ENCODE measurements around the gene CSAD.

The CSAD gene

GRCh38 chr12:53214687-53215455, 34.1 kb upstream of the CSAD start:
- H3K4me3 ChIP-seq (ENCODE audit: low read depth, low read length) = no peak overlapping the region
- TF ChIP-seq CTCF (IDR thresholded peaks at IDR 0.05; ENCODE audit: low read depth, low read length) = no peak
- H3K36me3 ChIP-seq = peaks cover 2% of the 10 kb centered on the region
- no peak overlapping the region for H3K27ac ChIP-seq
- H3K9me3 ChIP-seq (ENCODE audit: severe bottlenecking) = no peaks in the 10 kb centered on the region
- no peak for DNase-seq
- no peaks in the 10 kb centered on the region for H3K27me3 ChIP-seq (ENCODE audit: insufficient read depth, low read depth, severe bottlenecking)

- TF ChIP-seq CTCF (IDR thresholded peaks at IDR 0.05; ENCODE audit: low read depth, low read length) = no peak
- no peaks in the 10 kb centered on the region for H3K27me3 ChIP-seq (ENCODE audit: insufficient read depth, low read depth, severe bottlenecking)
- no peak overlapping the region for H3K4me3 ChIP-seq (ENCODE audit: low read depth, low read length)
- no peaks in the 10 kb centered on the region for H3K9me3 ChIP-seq (ENCODE audit: severe bottlenecking)
- H3K27ac ChIP-seq = no peak overlapping the region
- no peak for DNase-seq
- H3K36me3 ChIP-seq = peaks cover 2% of the 10 kb centered on the region
Observed at GRCh38 chr12:53214221-53214620, 33.5 kb upstream of the CSAD start.

- Histone ChIP-seq H3K9me3 (ENCODE audit: severe bottlenecking) (no peaks in the 10 kb centered on the region), H3K27me3 (ENCODE audit: insufficient read depth, low read depth, severe bottlenecking) (no peaks in the 10 kb centered on the region), H3K27ac (no peak overlapping the region), H3K36me3 (peaks cover 2% of the 10 kb centered on the region), H3K4me3 (ENCODE audit: low read depth, low read length) (no peak overlapping the region)
- DNase-seq = peak; percentile 89
- TF ChIP-seq CTCF (IDR thresholded peaks at IDR 0.05; ENCODE audit: low read depth, low read length) = peak; percentile 96
Observed at GRCh38 chr12:53213348-53213747, 32.6 kb upstream of the CSAD start.

- no peak for DNase-seq
- Histone ChIP-seq H3K9me3 (ENCODE audit: severe bottlenecking) (no peaks in the 10 kb centered on the region), H3K27me3 (ENCODE audit: insufficient read depth, low read depth, severe bottlenecking) (no peaks in the 10 kb centered on the region), H3K27ac (no peak overlapping the region), H3K4me3 (ENCODE audit: low read depth, low read length) (no peak overlapping the region), H3K36me3 (peaks cover 2% of the 10 kb centered on the region)
- no peak for TF ChIP-seq CTCF (IDR thresholded peaks at IDR 0.05; ENCODE audit: low read depth, low read length)
Observed at GRCh38 chr12:53212931-53213330, 32.2 kb upstream of the CSAD start.

- peak; percentile 92 for TF ChIP-seq CTCF (IDR thresholded peaks at IDR 0.05; ENCODE audit: low read depth, low read length)
- H3K4me3 ChIP-seq (ENCODE audit: low read depth, low read length) = no peak overlapping the region
- H3K36me3 ChIP-seq = peaks cover 2% of the 10 kb centered on the region
- no peaks in the 10 kb centered on the region for H3K9me3 ChIP-seq (ENCODE audit: severe bottlenecking)
- peak; percentile 61 for DNase-seq
- H3K27me3 ChIP-seq (ENCODE audit: insufficient read depth, low read depth, severe bottlenecking) = no peaks in the 10 kb centered on the region
- H3K27ac ChIP-seq = no peak overlapping the region
Observed at GRCh38 chr12:53211476-53212381, 31.0 kb upstream of the CSAD start.

Measured in WERI-Rb-1 (cell line).